Inferior parietal cortex (tissue), 1 donor: ENCODE results near the gene DEFB121.

Experiments used
- DNase-seq: peaks from one replicate; pipeline ENCODE4 v3.0.0-alpha.2; 2016; ENCODE audit errors: extremely low spot score

DEFB121 gene

GRCh38 chr20:31363295-31363694 lies 42.7 kb downstream of the DEFB121 start:
- DNase-seq = no peak

DNA sequence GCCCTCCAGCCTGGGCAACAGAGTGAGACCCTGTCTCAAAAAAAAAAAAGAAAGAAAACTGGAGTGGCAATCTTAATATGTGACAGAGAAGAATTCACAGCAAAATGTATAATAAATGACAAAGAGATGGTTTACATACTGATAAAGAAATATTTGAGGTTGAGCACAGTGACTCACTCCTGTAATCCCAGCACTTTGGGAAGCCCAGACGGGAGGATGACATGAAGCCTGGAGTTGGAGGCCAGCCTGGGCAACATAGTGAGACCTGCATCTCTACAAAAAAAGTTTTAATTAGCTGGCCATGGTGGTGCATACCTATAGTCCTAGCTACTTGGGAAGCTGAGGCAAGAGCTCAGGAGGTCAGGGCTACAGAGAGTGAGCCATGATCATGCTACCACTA lies 50.0 kb downstream of the DEFB121 start:
- DNase-seq = no peak
